ENCODE measurements around the gene AGL.

Gene AGL

GRCh38 chr1:99811075-99811474, 39.1 kb upstream of the AGL start:
- TF ChIP-seq SP3 (tag by site-specific recombination; IDR thresholded peaks at IDR 0.05) (no peak), ZXDB (tag by site-specific recombination; IDR thresholded peaks at IDR 0.05) (no peak), ZNF155 (tag by site-specific recombination; IDR thresholded peaks at IDR 0.05) (no peak), REPIN1 (tag by site-specific recombination; IDR thresholded peaks at IDR 0.05; ENCODE audit: low read depth) (no peak), ZNF830 (tag by site-specific recombination; IDR thresholded peaks at IDR 0.05; ENCODE audit: low read depth) (no peak), ZNF623 (tag by site-specific recombination; IDR thresholded peaks at IDR 0.05) (no peak), OSR2 (tag by site-specific recombination; IDR thresholded peaks at IDR 0.05) (no peak), ZNF670 (tag by site-specific recombination; IDR thresholded peaks at IDR 0.05; ENCODE audit: low read depth) (no peak), ZIC2 (tag by site-specific recombination; IDR thresholded peaks at IDR 0.05) (no peak), ZNF785 (tag by site-specific recombination; IDR thresholded peaks at IDR 0.05) (no peak), ZNF501 (tag by site-specific recombination; IDR thresholded peaks at IDR 0.05) (no peak)
- CTCF ChIA-PET = interaction anchor here (0.6 kb wide), 1 partner anchor 629 kb away, joined by 3 read pairs; no protein-coding TSS in a partner anchor
- POLR2A ChIA-PET = no interaction called here
- Histone ChIP-seq H3K9me3 (ENCODE audit: control insufficient read depth, insufficient read depth, low read depth, low read length) (no peaks in the 10 kb centered on the region), H3K27ac (ENCODE audit: extremely low read depth, low read depth, low read length) (no peak overlapping the region), H3K4me1 (ENCODE audit: control insufficient read depth, insufficient read depth, low read length) (no peaks in the 10 kb centered on the region), H3K36me3 (ENCODE audit: control insufficient read depth in 2 of 2, insufficient read depth in 1 of 2, low read length in 2 of 2) (no peaks in the 10 kb centered on the region), H3K4me3 (ENCODE audit: low read depth, low read length) (no peak overlapping the region)

GRCh38 chr1:99811747-99812146, 38.4 kb upstream of the AGL start:
- H3K4me3 ChIP-seq (ENCODE audit: low read depth, low read length) = no peak overlapping the region
- TF ChIP-seq KLF7 (tag by site-specific recombination; IDR thresholded peaks at IDR 0.05; ENCODE audit: borderline replicate concordance) = no peak
- no peak for TF ChIP-seq KLF8 (tag by site-specific recombination; IDR thresholded peaks at IDR 0.05)
- no peak for TF ChIP-seq ZNF704 (tag by site-specific recombination; IDR thresholded peaks at IDR 0.05)
- no peak for TF ChIP-seq ZNF169 (tag by site-specific recombination; IDR thresholded peaks at IDR 0.05)
- TF ChIP-seq ZNF354C (tag by site-specific recombination; IDR thresholded peaks at IDR 0.05; ENCODE audit: borderline replicate concordance, low read depth) = no peak
- no peak for TF ChIP-seq ZNF549 (tag by site-specific recombination; IDR thresholded peaks at IDR 0.05)
- no peak for TF ChIP-seq ZXDB (tag by site-specific recombination; IDR thresholded peaks at IDR 0.05)
- no peak for TF ChIP-seq ELK4 (IDR thresholded peaks at IDR 0.05; ENCODE audit: borderline replicate concordance, low read depth, low read length)
- no peak overlapping the region for H3K27ac ChIP-seq (ENCODE audit: extremely low read depth, low read depth, low read length)
- no peaks in the 10 kb centered on the region for H3K36me3 ChIP-seq (ENCODE audit: control insufficient read depth in 2 of 2, insufficient read depth in 1 of 2, low read length in 2 of 2)
- ChIA-PET CTCF (interaction anchor here (0.6 to 0.9 kb wide), 2 partner anchors 628 to 652 kb away, joined by 3 to 4 read pairs; no protein-coding TSS in a partner anchor), POLR2A (no interaction called here)
- no peaks in the 10 kb centered on the region for H3K9me3 ChIP-seq (ENCODE audit: control insufficient read depth, insufficient read depth, low read depth, low read length)
- no peaks in the 10 kb centered on the region for H3K4me1 ChIP-seq (ENCODE audit: control insufficient read depth, insufficient read depth, low read length)

GRCh38 chr1:99814373-99814900, 35.7 kb upstream of the AGL start:
- Histone ChIP-seq H3K36me3 (ENCODE audit: control insufficient read depth in 2 of 2, insufficient read depth in 1 of 2, low read length in 2 of 2) (no peaks in the 10 kb centered on the region), H3K4me3 (ENCODE audit: low read depth, low read length) (no peak overlapping the region), H3K27ac (ENCODE audit: extremely low read depth, low read depth, low read length) (no peak overlapping the region), H3K4me1 (ENCODE audit: control insufficient read depth, insufficient read depth, low read length) (no peaks in the 10 kb centered on the region), H3K9me3 (ENCODE audit: control insufficient read depth, insufficient read depth, low read depth, low read length) (no peaks in the 10 kb centered on the region)
- no peak for TF ChIP-seq BCL11A (tag by site-specific recombination; IDR thresholded peaks at IDR 0.05; ENCODE audit: low read depth)
- no peak for TF ChIP-seq ZNF560 (tag by site-specific recombination; IDR thresholded peaks at IDR 0.05; ENCODE audit: borderline replicate concordance)
- TF ChIP-seq ZNF157 (tag by site-specific recombination; IDR thresholded peaks at IDR 0.05) = no peak
- no peak for TF ChIP-seq ZNF600 (tag by site-specific recombination; IDR thresholded peaks at IDR 0.05)
- no peak for TF ChIP-seq YY1 (tag by site-specific recombination; IDR thresholded peaks at IDR 0.05)
- TF ChIP-seq BCL11B (tag by site-specific recombination; IDR thresholded peaks at IDR 0.05; ENCODE audit: low read depth) = no peak
- TF ChIP-seq ZNF114 (tag by site-specific recombination; IDR thresholded peaks at IDR 0.05) = no peak
- no peak for TF ChIP-seq ZSCAN23 (tag by site-specific recombination; IDR thresholded peaks at IDR 0.05)
- no peak for TF ChIP-seq ZNF324 (tag by site-specific recombination; IDR thresholded peaks at IDR 0.05)
- ChIA-PET CTCF (no interaction called here), POLR2A (no interaction called here)
